Nephron (organoid): Measurements from ENCODE around the gene PLAGL2.
"Not testable (repeated sequence)": the region's sequence is repeated elsewhere in the genome, so short reads cannot be mapped to it uniquely, and the experiment has no call there.

ENCODE experiments used
- H3K27ac Mint-ChIP-seq, 3 experiments: 2 replicates each; pipeline ENCODE4 v1.8.0; 2020; ENCODE audit warnings: mixed read lengths in 3 of 3, mild to moderate bottlenecking in 2 of 3, moderate library complexity in 1 of 3
- H3K27me3 Mint-ChIP-seq: 2 replicates; pipeline ENCODE4 v1.8.0; 2021; ENCODE audit warnings: low read depth, mild to moderate bottlenecking, moderate library complexity, mixed read lengths
- H3K36me3 Mint-ChIP-seq: 2 replicates; pipeline ENCODE4 v1.8.0; 2020; ENCODE audit warnings: low read depth, mixed read lengths
- H3K4me1 Mint-ChIP-seq: 2 replicates; pipeline ENCODE4 v1.8.0; 2020; ENCODE audit warnings: mixed read lengths
- H3K4me3 Mint-ChIP-seq, 3 experiments: 2 replicates each; pipeline ENCODE4 v1.8.0; 2020; ENCODE audit warnings: mild to moderate bottlenecking in 3 of 3, mixed read lengths in 3 of 3, moderate library complexity in 2 of 3
- H3K9me3 Mint-ChIP-seq: 2 replicates; pipeline ENCODE4 v1.8.0; 2020; ENCODE audit warnings: mixed read lengths
- TF ChIP-seq, protein P1 (sequence below), 3 experiments: fragments of 200-600 bp; sonication (generic); IDR thresholded peaks; one replicate each; pipeline ENCODE4 v1.5.0; 2021; ENCODE audit warnings: antibody characterized with exemption in 3 of 3; ENCODE audit not compliant: unreplicated experiment in 3 of 3

The PLAGL2 gene, protein sequence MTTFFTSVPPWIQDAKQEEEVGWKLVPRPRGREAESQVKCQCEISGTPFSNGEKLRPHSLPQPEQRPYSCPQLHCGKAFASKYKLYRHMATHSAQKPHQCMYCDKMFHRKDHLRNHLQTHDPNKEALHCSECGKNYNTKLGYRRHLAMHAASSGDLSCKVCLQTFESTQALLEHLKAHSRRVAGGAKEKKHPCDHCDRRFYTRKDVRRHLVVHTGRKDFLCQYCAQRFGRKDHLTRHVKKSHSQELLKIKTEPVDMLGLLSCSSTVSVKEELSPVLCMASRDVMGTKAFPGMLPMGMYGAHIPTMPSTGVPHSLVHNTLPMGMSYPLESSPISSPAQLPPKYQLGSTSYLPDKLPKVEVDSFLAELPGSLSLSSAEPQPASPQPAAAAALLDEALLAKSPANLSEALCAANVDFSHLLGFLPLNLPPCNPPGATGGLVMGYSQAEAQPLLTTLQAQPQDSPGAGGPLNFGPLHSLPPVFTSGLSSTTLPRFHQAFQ

DNA sequence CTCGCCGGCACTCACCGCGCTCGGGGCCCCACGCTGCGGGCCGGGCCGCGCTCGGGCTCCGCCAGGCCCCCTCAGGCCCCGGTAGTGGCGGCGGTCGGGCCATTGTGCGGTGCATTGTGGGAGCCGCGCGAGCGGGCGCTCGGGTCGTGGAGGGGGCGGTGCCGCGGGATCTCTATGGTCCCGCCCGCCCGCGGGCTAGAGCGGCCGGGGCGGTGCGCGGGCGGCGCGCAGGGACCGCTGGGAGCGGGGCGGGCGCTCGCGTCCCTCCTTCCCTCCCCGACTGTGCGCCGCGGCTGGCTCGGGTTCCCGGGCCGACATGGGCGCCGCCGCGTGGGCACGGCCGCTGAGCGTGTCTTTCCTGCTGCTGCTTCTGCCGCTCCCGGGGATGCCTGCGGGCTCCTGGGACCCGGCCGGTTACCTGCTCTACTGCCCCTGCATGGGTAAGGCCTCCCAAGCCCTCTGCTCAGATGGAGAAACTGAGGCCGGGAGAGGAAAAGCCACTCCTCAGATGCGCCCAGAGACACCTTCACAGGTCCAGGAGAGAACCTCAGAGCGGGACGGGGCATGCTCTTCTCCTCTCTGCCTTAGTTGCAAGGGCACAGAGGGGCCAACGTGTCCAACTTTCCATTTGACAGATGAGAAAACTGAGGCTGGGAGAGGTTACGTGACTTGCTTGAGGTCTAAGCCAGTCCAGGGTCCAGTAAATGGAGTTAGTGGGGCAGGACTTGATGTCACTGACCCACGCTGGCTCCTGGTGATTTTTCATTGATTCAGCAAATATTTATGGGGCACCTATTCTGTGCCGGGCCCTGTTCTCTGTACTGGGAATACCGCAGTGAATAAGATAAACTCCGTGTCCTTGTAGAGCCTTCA is at the start of gene PLAGL2, which contains the start of gene POFUT1:
PLAGL2 (minus strand) TSS at position 118 of the 873 bp plus-strand sequence. CDS start 5,565 bp downstream, outside the sequence.
POFUT1 (plus strand) TSS at position 255 of the 873 bp plus-strand sequence; CDS start at position 317, 62 bp downstream.
- H3K27ac Mint-ChIP-seq: peak within 1 kb of the TSS; percentile 62 to 98 (median 97)
- no peaks in the 10 kb centered on the region for H3K27me3 Mint-ChIP-seq
- TF ChIP-seq, protein P1, sequence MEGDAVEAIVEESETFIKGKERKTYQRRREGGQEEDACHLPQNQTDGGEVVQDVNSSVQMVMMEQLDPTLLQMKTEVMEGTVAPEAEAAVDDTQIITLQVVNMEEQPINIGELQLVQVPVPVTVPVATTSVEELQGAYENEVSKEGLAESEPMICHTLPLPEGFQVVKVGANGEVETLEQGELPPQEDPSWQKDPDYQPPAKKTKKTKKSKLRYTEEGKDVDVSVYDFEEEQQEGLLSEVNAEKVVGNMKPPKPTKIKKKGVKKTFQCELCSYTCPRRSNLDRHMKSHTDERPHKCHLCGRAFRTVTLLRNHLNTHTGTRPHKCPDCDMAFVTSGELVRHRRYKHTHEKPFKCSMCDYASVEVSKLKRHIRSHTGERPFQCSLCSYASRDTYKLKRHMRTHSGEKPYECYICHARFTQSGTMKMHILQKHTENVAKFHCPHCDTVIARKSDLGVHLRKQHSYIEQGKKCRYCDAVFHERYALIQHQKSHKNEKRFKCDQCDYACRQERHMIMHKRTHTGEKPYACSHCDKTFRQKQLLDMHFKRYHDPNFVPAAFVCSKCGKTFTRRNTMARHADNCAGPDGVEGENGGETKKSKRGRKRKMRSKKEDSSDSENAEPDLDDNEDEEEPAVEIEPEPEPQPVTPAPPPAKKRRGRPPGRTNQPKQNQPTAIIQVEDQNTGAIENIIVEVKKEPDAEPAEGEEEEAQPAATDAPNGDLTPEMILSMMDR (IDR thresholded peaks at IDR 0.05; ENCODE audit: unreplicated experiment in 3 of 3): peak in 1 of 3 experiments; percentile 32
- H3K4me3 Mint-ChIP-seq: peak within 1 kb of the TSS; percentile 98 to 100 (median 99)
- peaks cover 66% of the 10 kb centered on the region for H3K4me1 Mint-ChIP-seq
- H3K9me3 Mint-ChIP-seq: no peaks in the 10 kb centered on the region
- peaks cover 12% of the 10 kb centered on the region for H3K36me3 Mint-ChIP-seq

DNA sequence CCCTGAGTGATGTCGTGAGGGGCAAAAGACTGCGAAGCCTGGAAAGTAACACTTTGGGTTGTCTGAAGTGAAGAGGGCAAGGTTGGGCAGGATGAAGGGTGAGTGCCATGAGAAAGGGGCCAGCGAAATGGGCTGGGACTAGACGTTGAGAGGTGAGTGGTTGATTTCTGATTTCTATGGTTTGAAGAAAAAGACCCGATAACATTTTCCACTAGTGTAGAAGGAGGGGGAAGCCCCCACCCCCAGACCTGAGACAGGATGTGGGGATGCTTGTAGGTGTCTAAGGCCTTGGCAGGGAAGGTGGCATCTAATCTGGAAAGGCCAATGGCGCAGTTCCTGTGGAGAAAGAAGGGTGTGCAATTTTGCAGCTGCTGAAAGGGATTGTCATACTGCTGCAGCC is 44.6 kb upstream of the PLAGL2 start:
- Mint-ChIP-seq H3K9me3 (no peaks in the 10 kb centered on the region), H3K36me3 (no peaks in the 10 kb centered on the region), H3K4me1 (no peaks in the 10 kb centered on the region), H3K4me3 (no peak overlapping the region), H3K27ac (no peak overlapping the region), H3K27me3 (peaks cover 7% of the 10 kb centered on the region)
- TF ChIP-seq, protein P1 (IDR thresholded peaks at IDR 0.05; ENCODE audit: unreplicated experiment in 3 of 3): no peak

DNA sequence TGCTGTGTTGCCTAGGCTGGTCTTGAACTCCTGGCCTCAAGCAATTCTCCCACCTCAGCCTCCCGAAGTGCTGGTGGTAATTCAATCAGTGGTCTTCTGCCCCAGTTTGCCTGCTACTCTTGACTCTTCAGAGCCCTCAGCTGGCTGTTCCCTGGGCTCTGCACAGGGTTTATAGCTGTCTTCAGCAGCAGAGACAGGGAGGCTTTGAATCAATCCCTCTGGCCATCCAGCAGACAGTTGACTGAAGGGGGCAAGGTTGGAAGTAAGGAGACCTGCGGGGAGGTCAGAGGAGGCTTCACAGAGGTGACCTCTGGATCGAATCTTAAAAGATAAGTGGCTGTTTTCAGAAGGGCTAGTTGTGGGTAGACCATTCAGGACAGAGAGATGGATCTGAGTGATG is 43.9 kb upstream of the PLAGL2 start:
- Mint-ChIP-seq H3K4me1 (no peaks in the 10 kb centered on the region), H3K27ac (no peak overlapping the region), H3K36me3 (no peaks in the 10 kb centered on the region), H3K27me3 (peaks cover 11% of the 10 kb centered on the region), H3K4me3 (no peak overlapping the region), H3K9me3 (no peaks in the 10 kb centered on the region)
- TF ChIP-seq, protein P1 (IDR thresholded peaks at IDR 0.05; ENCODE audit: unreplicated experiment in 3 of 3): no peak

DNA sequence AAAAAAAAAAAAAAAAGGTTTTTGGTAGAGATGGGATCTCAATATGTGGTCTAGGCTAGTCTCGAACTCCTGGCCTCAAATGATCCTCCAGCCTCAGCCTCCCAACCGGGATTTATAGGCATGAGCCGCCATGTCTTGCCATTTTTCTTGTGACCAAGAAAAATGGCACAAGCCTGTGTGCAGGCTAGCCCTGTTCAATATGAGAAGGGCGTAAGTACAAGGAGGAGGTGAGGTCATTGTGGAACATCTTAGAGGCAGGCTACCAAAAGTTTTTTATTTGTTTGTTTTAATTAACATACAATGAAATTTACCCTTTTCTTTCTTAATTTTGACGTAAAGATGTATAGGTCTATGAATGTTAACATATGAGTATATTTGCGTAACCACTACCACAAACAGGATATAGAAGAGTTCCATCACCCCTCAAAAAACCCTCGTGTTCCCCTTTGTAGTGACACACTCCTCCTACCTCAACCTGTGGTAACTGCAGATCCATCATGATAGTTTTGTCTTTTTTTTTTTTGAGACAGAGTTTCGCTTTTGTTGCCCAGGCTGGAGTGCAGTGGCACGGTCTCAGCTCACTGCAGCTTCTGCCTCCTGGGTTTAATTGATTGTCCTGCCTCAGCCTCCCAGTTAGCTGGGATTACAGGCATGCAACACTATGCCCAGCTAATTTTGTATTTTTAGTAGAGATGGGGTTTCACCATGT is 41.6 kb upstream of the PLAGL2 start:
- no peaks in the 10 kb centered on the region for H3K4me1 Mint-ChIP-seq
- peaks cover 11% of the 10 kb centered on the region for H3K27me3 Mint-ChIP-seq
- H3K36me3 Mint-ChIP-seq: no peaks in the 10 kb centered on the region
- H3K4me3 Mint-ChIP-seq: no peak overlapping the region
- H3K27ac Mint-ChIP-seq: no peak overlapping the region
- TF ChIP-seq, protein P1 (IDR thresholded peaks at IDR 0.05; ENCODE audit: unreplicated experiment in 3 of 3): no peak
- no peaks in the 10 kb centered on the region for H3K9me3 Mint-ChIP-seq

DNA sequence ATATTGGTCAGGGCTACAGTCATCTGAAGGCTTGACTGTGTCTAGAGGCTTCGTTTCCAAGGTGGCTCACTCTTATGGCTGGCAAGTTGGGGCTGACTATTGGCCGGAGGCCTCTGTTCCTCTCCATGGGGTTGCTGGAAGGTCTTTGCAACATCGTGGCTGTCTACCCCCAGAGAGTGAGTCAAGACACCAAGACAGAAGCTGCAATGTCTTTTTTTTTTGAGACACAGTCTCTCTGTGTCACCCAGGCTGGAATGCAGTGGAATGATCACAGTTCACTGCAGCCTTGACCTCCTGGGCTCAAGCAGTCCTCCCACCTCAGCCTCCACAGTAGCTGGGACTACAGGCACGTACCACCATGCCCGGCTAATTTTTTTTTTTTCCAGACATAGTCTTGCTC is 40.5 kb upstream of the PLAGL2 start:
- Mint-ChIP-seq H3K36me3 (no peaks in the 10 kb centered on the region), H3K27ac (no peak overlapping the region), H3K27me3 (peaks cover 11% of the 10 kb centered on the region), H3K4me1 (no peaks in the 10 kb centered on the region), H3K9me3 (no peaks in the 10 kb centered on the region), H3K4me3 (no peak overlapping the region)
- TF ChIP-seq, protein P1 (IDR thresholded peaks at IDR 0.05; ENCODE audit: unreplicated experiment in 3 of 3): no peak

DNA sequence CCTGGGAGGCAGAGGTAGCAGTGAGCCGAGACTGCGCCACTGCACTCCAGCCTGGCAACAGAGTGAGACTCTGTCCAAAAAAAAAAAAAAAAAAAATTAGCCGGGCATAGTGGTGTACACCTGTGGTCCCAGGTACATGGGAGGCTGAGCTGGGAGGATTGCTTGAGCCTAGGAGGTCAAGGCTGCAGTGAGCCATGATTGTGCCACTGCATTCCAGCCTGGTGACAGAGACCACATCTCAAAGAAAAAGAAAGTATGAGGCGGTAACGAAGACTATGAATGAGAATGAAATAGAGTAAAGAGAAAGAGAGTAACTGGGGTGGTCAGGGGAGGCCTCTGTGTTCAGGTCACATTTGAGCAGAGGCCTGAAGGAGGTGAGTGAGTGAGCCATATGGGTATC is 38.7 kb upstream of the PLAGL2 start:
- H3K9me3 Mint-ChIP-seq, H3K4me3 Mint-ChIP-seq, H3K36me3 Mint-ChIP-seq, H3K27me3 Mint-ChIP-seq, H3K4me1 Mint-ChIP-seq, H3K27ac Mint-ChIP-seq: not testable (repeated sequence)
